Medulla oblongata (tissue), 1 donor: ENCODE results near the gene USP27X.

Experiments
- DNase-seq: peaks from one replicate; pipeline ENCODE4 v3.0.0-alpha.2; 2015; ENCODE audit errors: extremely low spot score

USP27X gene

GRCh38 chrX:49884290-49884862 lies 5.1 kb downstream of the USP27X start:
- peak; percentile 54 for DNase-seq

- DNase-seq = peak; percentile 8
Measured at GRCh38 chrX:49892542-49892941, 13.3 kb downstream of the USP27X start.

- no peak for DNase-seq
Measured at GRCh38 chrX:49896951-49897350, 17.7 kb downstream of the USP27X start.

- DNase-seq = no peak
Measured at GRCh38 chrX:49901048-49901447, 21.8 kb downstream of the USP27X start.

- no peak for DNase-seq
Measured at GRCh38 chrX:49910344-49910743, 31.1 kb downstream of the USP27X start.

- no peak for DNase-seq
Measured at GRCh38 chrX:49912086-49912485, 32.8 kb downstream of the USP27X start.

- no peak for DNase-seq
Measured at GRCh38 chrX:49912861-49913260, 33.6 kb downstream of the USP27X start.

GRCh38 chrX:49915361-49916222 lies 36.3 kb downstream of the USP27X start:
- peak; percentile 57 for DNase-seq

GRCh38 chrX:49919617-49920016 lies 40.3 kb downstream of the USP27X start:
- DNase-seq = peak; percentile 40

GRCh38 chrX:49921109-49921508 lies 41.8 kb downstream of the USP27X start:
- no peak for DNase-seq

GRCh38 chrX:49922291-49923241 lies 43.3 kb downstream of the USP27X start, which contains the start of gene CLCN5:
Gene CLCN5 (plus strand): TSS chrX:49922596. CDS start chrX:49925299, 2,703 bp downstream.
- peak; percentile 93 for DNase-seq

- DNase-seq = no peak
Measured at GRCh38 chrX:49925176-49925575, 45.9 kb downstream of the USP27X start.

GRCh38 chrX:49930039-49930438 lies 50.8 kb downstream of the USP27X start:
- no peak for DNase-seq
